ENCODE data around the gene ZFR2. TPM values are rescaled to one million over a fixed set of nuclear protein-coding genes. Genes with fewer than 3 reads are reported as not detected.

Gene ZFR2
- total and polyA plus RNA-seq, 2 of the 8 experiments (the other 6 are each of a cell fraction or from before 2014, with no cell fraction given) = 14.5 to 28.4 TPM

DNA sequence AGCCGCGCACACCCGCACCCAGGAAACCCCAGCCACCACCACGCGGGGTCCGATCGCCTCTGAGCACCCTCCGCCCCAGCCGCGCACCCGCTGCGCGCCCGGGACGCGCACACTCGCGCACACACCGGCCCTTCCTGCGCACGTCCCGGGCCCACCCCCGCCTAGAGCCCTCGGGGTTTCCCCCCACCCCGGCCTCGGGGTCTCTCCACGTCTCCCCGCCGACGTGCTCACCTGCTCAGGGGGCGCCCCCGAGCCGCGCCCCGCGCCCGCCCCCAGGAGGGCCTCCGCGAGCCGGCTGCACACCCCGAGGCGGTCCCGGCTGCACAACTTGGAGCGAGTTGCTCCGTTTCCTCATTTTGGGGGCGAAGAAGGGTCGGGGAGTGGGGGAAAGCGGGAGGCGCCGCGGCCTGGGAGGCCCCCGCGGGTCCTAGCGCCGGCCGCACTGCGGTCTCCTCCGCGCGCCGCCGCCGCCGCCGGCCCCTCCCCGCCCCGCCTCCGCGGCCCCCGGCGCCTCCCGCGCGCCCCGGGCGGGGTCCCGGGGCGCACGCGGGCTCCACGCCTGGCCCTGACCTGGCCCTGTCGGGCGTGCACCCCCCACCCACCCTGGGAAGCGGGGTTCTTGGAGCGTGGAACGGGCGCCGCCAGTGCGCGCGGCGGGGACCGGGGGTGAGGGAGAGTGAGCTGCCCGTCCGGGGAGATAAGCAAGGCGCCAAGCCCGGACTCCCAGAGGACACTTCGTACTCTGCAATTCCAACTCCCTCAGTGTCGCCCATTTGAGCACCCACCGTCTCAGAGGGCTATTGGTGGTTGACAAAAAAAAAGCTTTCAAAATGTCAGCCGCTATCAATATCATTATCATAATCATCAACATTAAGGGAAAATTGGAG lies 82.7 kb downstream of the ZFR2 start, which contains the start of gene MATK (continued):
- TF ChIP-seq, protein P1, sequence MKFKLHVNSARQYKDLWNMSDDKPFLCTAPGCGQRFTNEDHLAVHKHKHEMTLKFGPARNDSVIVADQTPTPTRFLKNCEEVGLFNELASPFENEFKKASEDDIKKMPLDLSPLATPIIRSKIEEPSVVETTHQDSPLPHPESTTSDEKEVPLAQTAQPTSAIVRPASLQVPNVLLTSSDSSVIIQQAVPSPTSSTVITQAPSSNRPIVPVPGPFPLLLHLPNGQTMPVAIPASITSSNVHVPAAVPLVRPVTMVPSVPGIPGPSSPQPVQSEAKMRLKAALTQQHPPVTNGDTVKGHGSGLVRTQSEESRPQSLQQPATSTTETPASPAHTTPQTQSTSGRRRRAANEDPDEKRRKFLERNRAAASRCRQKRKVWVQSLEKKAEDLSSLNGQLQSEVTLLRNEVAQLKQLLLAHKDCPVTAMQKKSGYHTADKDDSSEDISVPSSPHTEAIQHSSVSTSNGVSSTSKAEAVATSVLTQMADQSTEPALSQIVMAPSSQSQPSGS (IDR thresholded peaks at IDR 0.05; ENCODE audit: low read length) = no peak
- TF ChIP-seq BCL11A (IDR thresholded peaks at IDR 0.05; ENCODE audit: low read depth in 2 of 2, low read length in 2 of 2) (no peak), JUN (IDR thresholded peaks at IDR 0.05; ENCODE audit: low read depth, low read length) (no peak), RBBP5 (IDR thresholded peaks at IDR 0.05; ENCODE audit: borderline replicate concordance, low read depth, low read length) (no peak), RNF2 (IDR thresholded peaks at IDR 0.05; ENCODE audit: borderline replicate concordance, low read depth, low read length, missing control alignments, poor library complexity, severe bottlenecking) (no peak), TAF7 (optimal IDR thresholded peaks at IDR 0.05; ENCODE audit: borderline replicate concordance, low read depth, low read length) (no peak), SAP30 (IDR thresholded peaks at IDR 0.05; ENCODE audit: insufficient read depth, insufficient replicate concordance, low read length) (no peak), ZNF274 (IDR thresholded peaks at IDR 0.05; ENCODE audit: borderline replicate concordance, extremely low read depth, low read length) (no peak), KDM5A (IDR thresholded peaks at IDR 0.05; ENCODE audit: low read length) (no peak), POLR2A (IDR thresholded peaks at IDR 0.05; ENCODE audit: control extremely low read depth in 1 of 2, low read depth in 2 of 2, low read length in 2 of 2) (no peak), GTF2F1 (IDR thresholded peaks at IDR 0.05; ENCODE audit: borderline replicate concordance, low read depth, low read length) (no peak), POLR2AphosphoS5 (IDR thresholded peaks at IDR 0.05; ENCODE audit: low read depth, low read length) (no peak), JUND (IDR thresholded peaks at IDR 0.05; ENCODE audit: low read length) (no peak), MAFK (IDR thresholded peaks at IDR 0.05; ENCODE audit: low read depth, low read length) (no peak), RXRA (IDR thresholded peaks at IDR 0.05; ENCODE audit: insufficient read depth, low read depth, low read length) (no peak), CBX5 (IDR thresholded peaks at IDR 0.05; ENCODE audit: low read depth, low read length) (no peak), TCF12 (IDR thresholded peaks at IDR 0.05; ENCODE audit: low read depth, low read length) (no peak), E2F6 (IDR thresholded peaks at IDR 0.05) (no peak)

All from H1 (cell line).